ENCODE results near the gene DNMT1. TPM values are rescaled to one million over a fixed set of nuclear protein-coding genes. Genes with fewer than 3 reads are reported as not detected.

The DNMT1 gene
- polyA plus RNA-seq, 1 of the 3 experiments (the other 2 are of a cell fraction): 58.3 TPM

DNA sequence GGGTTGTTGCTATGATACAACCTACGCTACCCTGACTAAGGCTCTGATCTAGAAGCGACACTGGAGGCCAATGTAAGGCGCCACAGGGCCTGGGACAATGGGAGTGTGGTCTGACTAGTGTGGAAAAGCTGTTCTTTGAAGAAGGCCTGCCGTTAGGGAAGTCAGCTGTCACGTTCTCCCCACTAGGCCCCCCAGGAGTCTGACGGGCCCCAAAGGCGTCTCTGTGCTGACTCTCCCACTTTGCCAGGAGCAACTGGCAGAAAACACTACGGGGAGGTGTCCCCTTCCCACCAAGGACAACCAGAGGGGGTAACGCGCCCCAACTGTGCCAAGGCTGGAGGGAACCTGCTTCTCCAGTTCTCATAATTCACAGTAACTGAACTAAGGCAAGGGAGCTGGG is 49.7 kb downstream of the DNMT1 start:
- POLR2A ChIA-PET: no interaction called here
- no peak overlapping the region for H3K9ac ChIP-seq
- CTCF ChIA-PET: interaction anchor here (0.7 to 1.2 kb wide), 3 partner anchors 22 to 114 kb away, joined by 3 read pairs; no protein-coding TSS in a partner anchor
- no peak overlapping the region for H3K4me3 ChIP-seq (ENCODE audit: low read depth in 2 of 2, low read length in 1 of 2)
- H3K79me2 ChIP-seq (ENCODE audit: insufficient read depth): no peaks in the 10 kb centered on the region; the same call in 1 of the 2 replicates
- H4K20me1 ChIP-seq (ENCODE audit: insufficient read depth): no peaks in the 10 kb centered on the region
- no peaks in the 10 kb centered on the region for H3K27me3 ChIP-seq (ENCODE audit: insufficient read depth)
- H3F3A ChIP-seq (replicated peaks; ENCODE audit: insufficient read depth): no peaks in the 10 kb centered on the region
- WGBS (ENCODE audit: low lambda C conversion rate): 90% methylated on average over 7 of the region's 10 CpGs
- H2AFZ ChIP-seq (ENCODE audit: low read depth): no peak overlapping the region
- no peaks in the 10 kb centered on the region for H3K9me3 ChIP-seq
- H3K4me1 ChIP-seq (ENCODE audit: control insufficient read depth in 1 of 2, insufficient read depth in 2 of 2, low read depth in 1 of 2, low read length in 1 of 2): peaks cover 0 to 6% of the 10 kb centered on the region in 2 experiments; a peak in 1 of 4 replicates
- no peak for TF ChIP-seq TCF12 (IDR thresholded peaks at IDR 0.05)
- TF ChIP-seq EP300 (IDR thresholded peaks at IDR 0.05; ENCODE audit: borderline replicate concordance in 1 of 2, low read depth in 1 of 2, low read length in 1 of 2): no peak
- TF ChIP-seq RXRA (IDR thresholded peaks at IDR 0.05; ENCODE audit: borderline replicate concordance, low read depth): no peak
- TF ChIP-seq TEAD4 (IDR thresholded peaks at IDR 0.05; ENCODE audit: borderline replicate concordance, insufficient read depth): no peak
- peak overlapping the region in 1 of 2 experiments; percentile 11; a peak in 1 of 4 replicates for H3K27ac ChIP-seq (ENCODE audit: low read depth in 2 of 2, low read length in 1 of 2)
- H3K9me2 ChIP-seq: no peaks in the 10 kb centered on the region
- no peak for DNase-seq
- H3K4me2 ChIP-seq: no peak overlapping the region
- H3K36me3 ChIP-seq (replicated peaks in 1 of 2; ENCODE audit: control insufficient read depth in 1 of 2, insufficient read depth in 2 of 2, low read length in 1 of 2): peaks cover 49 to 73% of the 10 kb centered on the region in 2 experiments

DNA sequence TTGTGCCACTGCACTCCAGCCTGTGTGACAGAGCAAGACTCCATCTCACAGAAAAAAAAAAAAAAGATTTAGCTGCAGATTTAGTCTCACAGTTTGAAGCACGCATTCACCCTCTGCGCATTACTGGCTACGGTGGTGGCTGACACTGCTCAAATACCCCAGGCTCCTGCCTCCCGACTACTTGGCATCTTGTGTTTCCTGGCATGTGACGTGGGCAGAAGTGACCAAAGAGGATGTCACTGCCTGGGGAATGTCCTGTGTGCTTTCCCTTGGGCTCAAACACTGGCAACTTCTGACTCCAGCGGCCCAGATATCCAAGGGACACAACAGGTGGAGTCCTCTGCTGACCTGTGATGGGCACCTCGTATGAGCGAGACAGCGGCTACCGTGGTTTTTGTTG is 50.4 kb downstream of the DNMT1 start:
- 100% methylated on average over 9 of the region's 10 CpGs for WGBS (ENCODE audit: low lambda C conversion rate)
- H3K9me2 ChIP-seq: no peaks in the 10 kb centered on the region
- H2AFZ ChIP-seq (ENCODE audit: low read depth): no peak overlapping the region
- H3K9ac ChIP-seq: no peak overlapping the region
- H3K4me3 ChIP-seq (ENCODE audit: low read depth in 2 of 2, low read length in 1 of 2): no peak overlapping the region
- CTCF ChIA-PET: interaction anchor here (0.7 kb wide), 1 partner anchor 27 kb away, joined by 3 read pairs; no protein-coding TSS in a partner anchor
- no peaks in the 10 kb centered on the region for H3F3A ChIP-seq (replicated peaks; ENCODE audit: insufficient read depth)
- no peak for TF ChIP-seq SMC3 (IDR thresholded peaks at IDR 0.05; ENCODE audit: low read depth, low read length)
- peaks cover 43 to 73% of the 10 kb centered on the region in 2 experiments for H3K36me3 ChIP-seq (replicated peaks in 1 of 2; ENCODE audit: control insufficient read depth in 1 of 2, insufficient read depth in 2 of 2, low read length in 1 of 2)
- H3K9me3 ChIP-seq: no peaks in the 10 kb centered on the region
- H3K4me1 ChIP-seq (ENCODE audit: control insufficient read depth in 1 of 2, insufficient read depth in 2 of 2, low read depth in 1 of 2, low read length in 1 of 2): peaks cover 0 to 13% of the 10 kb centered on the region in 2 experiments; a peak in 1 of 4 replicates
- DNase-seq: no peak
- H4K20me1 ChIP-seq (ENCODE audit: insufficient read depth): no peaks in the 10 kb centered on the region
- no peaks in the 10 kb centered on the region for H3K27me3 ChIP-seq (ENCODE audit: insufficient read depth)
- POLR2A ChIA-PET: no interaction called here
- H3K27ac ChIP-seq (ENCODE audit: low read depth in 2 of 2, low read length in 1 of 2): no peak overlapping the region
- no peak overlapping the region for H3K4me2 ChIP-seq
- no peaks in the 10 kb centered on the region; the same call in 1 of the 2 replicates for H3K79me2 ChIP-seq (ENCODE audit: insufficient read depth)

DNA sequence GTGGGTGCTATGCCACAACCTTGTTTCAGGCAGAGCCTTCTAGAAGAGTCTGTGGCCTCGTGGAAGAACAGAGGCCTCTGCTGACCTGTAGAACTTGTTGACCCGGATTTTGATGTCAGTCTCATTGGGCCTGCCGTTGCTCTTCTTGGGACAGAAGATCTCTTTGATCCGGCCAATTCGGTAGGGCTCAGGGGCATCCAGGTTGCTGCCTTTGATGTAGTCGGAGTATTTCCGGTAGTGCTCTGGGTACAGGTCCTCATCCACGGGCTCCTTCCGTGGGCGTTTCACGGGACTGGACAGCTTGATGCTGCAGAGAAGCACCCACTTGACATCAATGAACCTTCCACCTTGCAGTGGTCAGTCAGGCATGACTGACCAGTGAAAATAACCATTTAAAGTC is 51.1 kb downstream of the DNMT1 start:
- CTCF ChIA-PET: interaction anchor here (1.1 kb wide), 1 partner anchor 107 kb away, joined by 3 read pairs; no protein-coding TSS in a partner anchor

More for the DNA sequence above, 51.1 kb downstream of the DNMT1 start:
- no peak overlapping the region for H3K4me3 ChIP-seq (ENCODE audit: low read depth in 2 of 2, low read length in 1 of 2)
- H3K27ac ChIP-seq (ENCODE audit: low read depth in 2 of 2, low read length in 1 of 2): no peak overlapping the region
- H3K4me1 ChIP-seq (ENCODE audit: control insufficient read depth in 1 of 2, insufficient read depth in 2 of 2, low read depth in 1 of 2, low read length in 1 of 2): peaks cover 0 to 20% of the 10 kb centered on the region in 2 experiments; a peak in 1 of 4 replicates
- no peaks in the 10 kb centered on the region for H3K9me3 ChIP-seq
- TF ChIP-seq CHD2 (IDR thresholded peaks at IDR 0.05; ENCODE audit: low read length, partially characterized antibody) (no peak), RFX5 (IDR thresholded peaks at IDR 0.05; ENCODE audit: low read length) (no peak), NRF1 (IDR thresholded peaks at IDR 0.05; ENCODE audit: low read depth, low read length) (no peak), EZH2phosphoT487 (IDR thresholded peaks at IDR 0.05; ENCODE audit: borderline replicate concordance, low read depth) (no peak), TCF12 (IDR thresholded peaks at IDR 0.05) (no peak), GABPA (IDR thresholded peaks at IDR 0.05; ENCODE audit: low read depth) (no peak)
- TF ChIP-seq, protein P1, sequence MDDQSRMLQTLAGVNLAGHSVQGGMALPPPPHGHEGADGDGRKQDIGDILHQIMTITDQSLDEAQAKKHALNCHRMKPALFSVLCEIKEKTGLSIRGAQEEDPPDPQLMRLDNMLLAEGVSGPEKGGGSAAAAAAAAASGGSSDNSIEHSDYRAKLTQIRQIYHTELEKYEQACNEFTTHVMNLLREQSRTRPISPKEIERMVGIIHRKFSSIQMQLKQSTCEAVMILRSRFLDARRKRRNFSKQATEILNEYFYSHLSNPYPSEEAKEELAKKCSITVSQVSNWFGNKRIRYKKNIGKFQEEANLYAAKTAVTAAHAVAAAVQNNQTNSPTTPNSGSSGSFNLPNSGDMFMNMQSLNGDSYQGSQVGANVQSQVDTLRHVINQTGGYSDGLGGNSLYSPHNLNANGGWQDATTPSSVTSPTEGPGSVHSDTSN (IDR thresholded peaks at IDR 0.05): no peak
- H3K9ac ChIP-seq: no peak overlapping the region
- H3F3A ChIP-seq (replicated peaks; ENCODE audit: insufficient read depth): no peaks in the 10 kb centered on the region
- H3K27me3 ChIP-seq (ENCODE audit: insufficient read depth): no peaks in the 10 kb centered on the region
- H3K4me2 ChIP-seq: no peak overlapping the region
- H3K36me3 ChIP-seq (replicated peaks in 1 of 2; ENCODE audit: control insufficient read depth in 1 of 2, insufficient read depth in 2 of 2, low read length in 1 of 2): peaks cover 39 to 75% of the 10 kb centered on the region in 2 experiments
- no peaks in the 10 kb centered on the region for H4K20me1 ChIP-seq (ENCODE audit: insufficient read depth)
- no peak overlapping the region for H2AFZ ChIP-seq (ENCODE audit: low read depth)
- POLR2A ChIA-PET: interaction anchor here (0.6 to 0.7 kb wide), 2 partner anchors 29 to 51 kb away, joined by 3 to 5 read pairs; partner anchors contain the start of gene DNMT1
- 94% methylated on average over 11 of the region's 11 CpGs for WGBS (ENCODE audit: low lambda C conversion rate)
- no peaks in the 10 kb centered on the region; the same call in 1 of the 2 replicates for H3K79me2 ChIP-seq (ENCODE audit: insufficient read depth)
- DNase-seq: no peak
- H3K9me2 ChIP-seq: no peaks in the 10 kb centered on the region

Measured in SK-N-SH (cell line).